Bronchial epithelial cell (primary cell): ENCODE data around the gene SDC1. TPM values are rescaled to one million over a fixed set of nuclear protein-coding genes. Genes with fewer than 3 reads are reported as not detected.
A peak's percentile ranks its signal among the peaks of the same experiment; 100 is the strongest.

Experiments
- DNase-seq: peaks from one replicate; pipeline ENCODE4 v3.0.0-alpha.2; 2010; ENCODE audit warnings: low read depth
- FAIRE-seq: peaks from 2 replicates; lab custom pipeline; 2011; peaks lifted over from hg19 to GRCh38; lab: Jason Lieb, UNC
- H3K27me3 ChIP-seq: 2 replicates; pipeline ENCODE4 v1.5.1; 2011; ENCODE audit warnings: low read length; ENCODE audit not compliant: control insufficient read depth, insufficient read depth
- H3K36me3 ChIP-seq: 2 replicates; pipeline ENCODE4 v1.5.1; 2011; ENCODE audit warnings: low read length; ENCODE audit not compliant: control insufficient read depth, insufficient read depth
- H3K4me3 ChIP-seq: 2 replicates; pipeline ENCODE4 v1.5.1; 2011; ENCODE audit warnings: mild to moderate bottlenecking, low read depth, low read length, control low read depth
- total RNA-seq: library from RNA; depleted of rRNA; stranded (reverse); fragments of >200 nt; gene quantifications from 2 replicates; pipeline ENCODE4 v1.2.1, GENCODE V29; 2014
- TF ChIP-seq, protein P1 (sequence below): IDR thresholded peaks from 2 replicates; pipeline ENCODE4 v1.5.1; 2011; ENCODE audit warnings: mild to moderate bottlenecking, moderate library complexity, low read length, control low read depth, inconsistent platforms; ENCODE audit not compliant: insufficient read depth, severe bottlenecking

The SDC1 gene
- total RNA-seq, 1 donor from 2014 or later = 1,084 TPM

DNA sequence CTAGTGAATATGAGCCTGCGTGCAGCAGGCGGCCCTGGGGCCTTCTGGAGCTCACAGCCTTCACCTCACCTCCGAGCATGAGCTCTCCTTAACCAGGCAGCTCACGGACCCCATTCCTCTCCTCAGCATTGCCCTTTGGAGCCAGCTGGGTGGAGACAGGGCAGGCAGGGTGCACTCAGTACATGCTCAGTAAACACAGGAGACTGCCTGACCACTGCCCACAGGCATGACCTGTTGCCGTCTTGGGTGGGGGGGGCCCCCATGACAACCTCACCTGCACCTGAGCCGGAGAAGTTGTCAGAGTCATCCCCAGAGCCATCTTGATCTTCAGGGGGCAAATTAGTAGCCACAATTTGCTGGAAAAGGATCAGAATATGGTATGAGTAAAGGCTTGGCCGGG, 19.9 kb downstream of the SDC1 start:
- Histone ChIP-seq H3K36me3 (peaks cover 44% of the 10 kb centered on the region), H3K27me3 (no peaks in the 10 kb centered on the region), H3K4me3 (no peak overlapping the region)
- DNase-seq = no peak
- FAIRE-seq = no peak
- TF ChIP-seq, protein P1, sequence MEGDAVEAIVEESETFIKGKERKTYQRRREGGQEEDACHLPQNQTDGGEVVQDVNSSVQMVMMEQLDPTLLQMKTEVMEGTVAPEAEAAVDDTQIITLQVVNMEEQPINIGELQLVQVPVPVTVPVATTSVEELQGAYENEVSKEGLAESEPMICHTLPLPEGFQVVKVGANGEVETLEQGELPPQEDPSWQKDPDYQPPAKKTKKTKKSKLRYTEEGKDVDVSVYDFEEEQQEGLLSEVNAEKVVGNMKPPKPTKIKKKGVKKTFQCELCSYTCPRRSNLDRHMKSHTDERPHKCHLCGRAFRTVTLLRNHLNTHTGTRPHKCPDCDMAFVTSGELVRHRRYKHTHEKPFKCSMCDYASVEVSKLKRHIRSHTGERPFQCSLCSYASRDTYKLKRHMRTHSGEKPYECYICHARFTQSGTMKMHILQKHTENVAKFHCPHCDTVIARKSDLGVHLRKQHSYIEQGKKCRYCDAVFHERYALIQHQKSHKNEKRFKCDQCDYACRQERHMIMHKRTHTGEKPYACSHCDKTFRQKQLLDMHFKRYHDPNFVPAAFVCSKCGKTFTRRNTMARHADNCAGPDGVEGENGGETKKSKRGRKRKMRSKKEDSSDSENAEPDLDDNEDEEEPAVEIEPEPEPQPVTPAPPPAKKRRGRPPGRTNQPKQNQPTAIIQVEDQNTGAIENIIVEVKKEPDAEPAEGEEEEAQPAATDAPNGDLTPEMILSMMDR = no peak

DNA sequence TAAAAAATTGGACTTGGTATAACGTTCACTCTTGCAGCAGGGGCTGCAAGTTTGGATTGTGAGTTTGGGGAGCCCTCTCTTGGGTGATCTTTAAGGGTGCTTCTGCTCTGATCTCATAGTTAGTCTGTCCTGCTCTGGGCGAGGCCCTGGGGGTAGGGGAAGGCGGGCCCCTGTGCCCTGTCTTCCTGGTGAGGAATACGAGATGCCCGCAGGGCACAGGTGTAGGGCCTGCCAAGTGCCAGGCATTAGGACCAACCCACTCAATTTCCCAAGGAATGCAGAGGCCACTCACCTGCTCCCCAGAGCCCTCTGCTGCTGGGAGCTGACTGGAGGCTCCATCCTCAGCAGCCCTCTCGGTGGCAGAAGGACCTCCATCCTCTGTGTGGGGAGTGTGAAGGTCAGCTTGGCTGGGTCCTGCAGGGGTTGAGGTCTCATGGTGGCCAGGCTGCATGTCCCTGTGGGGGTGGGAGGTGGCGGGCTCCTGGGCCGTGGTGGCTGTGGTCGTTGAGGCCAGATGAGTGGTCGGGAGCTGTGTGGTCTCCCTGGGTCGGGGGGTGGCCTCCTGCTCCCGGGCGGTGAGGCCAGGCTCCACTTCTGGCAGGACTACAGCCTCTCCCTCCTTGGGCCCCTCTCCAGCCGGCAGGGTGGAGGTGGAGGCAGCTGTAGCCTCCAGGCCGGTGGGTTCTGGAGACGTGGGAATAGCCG, 21.3 kb downstream of the SDC1 start:
- FAIRE-seq (no peak), DNase-seq (no peak)
- H3K27me3 ChIP-seq = no peaks in the 10 kb centered on the region
- H3K36me3 ChIP-seq = peaks cover 36% of the 10 kb centered on the region
- no peak overlapping the region for H3K4me3 ChIP-seq
- TF ChIP-seq, protein P1 = peak; percentile 1

DNA sequence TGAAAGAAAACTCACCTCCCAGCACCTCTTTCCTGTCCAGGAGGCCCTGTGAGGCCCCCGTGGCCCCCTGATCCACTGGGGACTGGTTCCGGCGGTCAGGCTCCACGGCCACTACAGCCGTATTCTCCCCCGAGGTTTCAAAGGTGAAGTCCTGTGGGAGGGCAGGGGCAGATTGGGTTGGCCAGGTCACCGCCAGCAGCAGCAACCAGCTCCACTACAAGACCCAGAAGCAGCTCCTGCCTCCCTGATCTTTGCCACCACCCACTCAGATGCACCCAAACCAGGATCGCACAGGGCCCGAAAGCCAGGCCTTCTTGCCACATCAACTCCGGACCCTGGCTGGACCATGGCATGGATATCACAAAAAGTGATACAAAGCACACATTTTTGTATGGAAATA, 21.9 kb downstream of the SDC1 start:
- no peak for DNase-seq
- Histone ChIP-seq H3K4me3 (no peak overlapping the region), H3K36me3 (peaks cover 36% of the 10 kb centered on the region), H3K27me3 (no peaks in the 10 kb centered on the region)
- TF ChIP-seq, protein P1 = no peak
- FAIRE-seq = no peak

GRCh38 chr2:20201671-20202070, 23.3 kb downstream of the SDC1 start:
- no peak for FAIRE-seq
- Histone ChIP-seq H3K27me3 (no peaks in the 10 kb centered on the region), H3K36me3 (peaks cover 33% of the 10 kb centered on the region), H3K4me3 (no peak overlapping the region)
- DNase-seq = no peak
- TF ChIP-seq, protein P1 = no peak

DNA sequence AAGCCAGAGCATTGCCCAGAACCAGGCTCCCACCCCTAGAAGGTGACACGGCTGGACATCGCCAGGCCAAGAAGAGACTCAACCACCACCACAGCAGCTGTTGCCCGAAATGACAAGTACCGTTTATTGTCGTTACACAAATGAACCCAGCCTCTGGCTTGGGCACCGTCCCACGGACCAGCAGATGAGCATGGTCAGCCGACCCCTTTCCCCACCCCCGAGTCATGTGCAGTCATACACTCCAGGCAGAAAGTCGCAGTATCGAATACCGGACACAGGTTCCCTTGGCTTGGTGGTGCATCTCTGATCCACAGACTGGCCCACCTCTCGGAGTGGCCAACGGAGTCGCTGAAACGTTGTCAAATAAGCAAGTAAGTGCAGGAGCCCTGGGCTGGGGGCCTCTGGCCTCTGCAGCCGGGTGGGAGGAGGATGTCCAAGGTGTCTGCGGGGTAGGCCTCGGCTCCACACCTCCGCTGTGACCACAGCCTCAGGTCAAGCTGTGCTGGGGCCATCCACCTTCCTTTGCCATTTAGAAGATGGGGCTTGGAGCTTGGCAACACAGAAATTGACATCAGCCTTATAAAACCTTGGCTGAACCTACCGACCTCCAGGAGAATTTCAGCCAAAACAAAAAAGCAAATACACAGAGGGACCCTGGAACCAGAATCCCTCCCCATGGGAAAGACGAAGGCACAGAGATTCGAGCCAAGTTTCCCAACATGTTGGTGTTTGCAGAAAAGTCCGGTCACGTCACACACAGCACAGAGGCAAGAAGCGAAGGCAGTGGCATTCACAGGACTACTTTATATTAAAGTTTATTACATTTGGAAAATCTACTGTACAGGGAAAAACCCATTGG, 24.0 kb downstream of the SDC1 start:
- DNase-seq = no peak
- TF ChIP-seq, protein P1 = no peak
- Histone ChIP-seq H3K4me3 (no peak overlapping the region), H3K36me3 (peaks cover 28% of the 10 kb centered on the region), H3K27me3 (no peaks in the 10 kb centered on the region)
- peak; percentile 64 for FAIRE-seq
